Stimulated activated CD4-positive, alpha-beta T cell treated with anti-CD3 and anti-CD28 coated beads, Interleukin-2, amount 100 ng/mL, for 4 hours (primary cell): ENCODE results near the gene PTBP1.

Experiments
- DNase-seq: peaks from one replicate; pipeline ENCODE4 v3.0.0-alpha.2; 2020; ENCODE audit warnings: low read depth

Gene PTBP1

GRCh38 chr19:797528-798414 lies 519 bp downstream of the PTBP1 start:
- peak; percentile 76 for DNase-seq

- no peak for DNase-seq
These were observed 1.3 kb downstream of the PTBP1 start for GRCh38 chr19:798415-799075.

- DNase-seq: no peak
These were observed 2.0 kb downstream of the PTBP1 start for GRCh38 chr19:799076-799881.

DNA sequence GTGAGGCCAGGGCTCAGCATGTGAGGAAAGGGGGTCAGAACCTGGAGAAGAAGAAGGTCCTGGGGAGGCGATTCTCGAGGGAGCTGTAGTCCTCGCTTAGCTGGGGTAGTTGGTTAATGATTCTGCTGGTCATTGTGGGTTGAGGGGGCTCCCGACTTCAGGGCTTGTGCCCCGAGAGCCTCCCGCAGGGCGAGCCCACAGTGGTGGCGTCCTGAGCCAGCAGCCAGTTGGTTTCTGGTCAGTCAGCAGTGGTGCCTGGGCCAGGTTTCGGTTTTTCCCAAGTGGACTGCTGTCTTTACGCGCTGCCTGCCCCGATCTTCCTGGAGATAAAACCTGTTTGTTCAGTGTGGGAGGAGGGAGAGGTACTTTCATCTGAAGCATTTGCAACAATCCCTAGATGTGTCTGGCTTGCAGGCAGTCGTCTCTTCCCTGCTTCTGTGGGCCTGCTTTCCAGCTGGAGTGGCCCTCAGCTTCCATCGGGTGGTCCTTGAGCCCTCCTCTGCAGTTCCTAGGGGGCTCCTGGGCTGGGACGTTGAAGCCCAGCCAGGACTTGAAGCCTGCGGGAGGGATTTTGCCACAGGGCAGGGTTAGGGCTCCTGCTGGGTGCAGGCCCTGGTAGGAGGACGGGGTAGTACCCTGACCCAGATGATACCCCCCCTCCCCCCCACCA lies 3.2 kb downstream of the PTBP1 start:
- DNase-seq: no peak

GRCh38 chr19:801030-801860 lies 4.0 kb downstream of the PTBP1 start:
- no peak for DNase-seq

DNA sequence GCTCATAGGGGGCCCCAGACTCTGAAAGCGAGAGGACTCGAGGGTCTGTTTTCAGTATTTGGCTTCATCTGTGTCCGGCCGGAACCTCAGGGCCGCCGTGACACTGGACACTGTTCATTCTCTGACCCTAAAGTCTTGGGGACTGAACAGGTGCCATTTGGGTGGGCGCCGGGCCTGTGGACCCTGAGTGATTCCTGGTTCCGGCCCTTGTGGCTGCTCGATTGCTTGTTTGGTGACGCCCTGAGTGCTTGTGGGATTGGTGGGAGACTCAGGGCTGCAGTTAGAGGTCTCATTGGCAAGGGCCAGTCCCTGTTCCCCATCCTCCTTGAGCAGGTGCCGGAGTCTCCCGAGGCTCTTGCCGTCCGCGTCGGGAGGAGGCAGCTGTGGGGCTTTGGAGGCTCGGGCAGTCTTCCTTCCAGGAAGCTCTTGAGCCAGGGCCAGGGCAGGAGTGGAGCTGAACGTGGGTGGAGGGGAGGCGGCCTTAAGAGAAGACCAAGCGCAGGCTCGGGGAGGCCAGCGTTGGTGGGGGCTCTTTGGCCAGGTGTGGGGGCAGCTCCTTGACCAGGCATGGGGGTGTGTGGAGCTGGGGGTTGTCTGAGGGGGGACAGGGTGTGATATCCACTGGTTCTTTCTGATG lies 4.7 kb downstream of the PTBP1 start:
- no peak for DNase-seq

- DNase-seq: no peak
These were observed 5.3 kb downstream of the PTBP1 start for GRCh38 chr19:802498-803098.

GRCh38 chr19:803099-803561 lies 5.9 kb downstream of the PTBP1 start:
- no peak for DNase-seq

DNA sequence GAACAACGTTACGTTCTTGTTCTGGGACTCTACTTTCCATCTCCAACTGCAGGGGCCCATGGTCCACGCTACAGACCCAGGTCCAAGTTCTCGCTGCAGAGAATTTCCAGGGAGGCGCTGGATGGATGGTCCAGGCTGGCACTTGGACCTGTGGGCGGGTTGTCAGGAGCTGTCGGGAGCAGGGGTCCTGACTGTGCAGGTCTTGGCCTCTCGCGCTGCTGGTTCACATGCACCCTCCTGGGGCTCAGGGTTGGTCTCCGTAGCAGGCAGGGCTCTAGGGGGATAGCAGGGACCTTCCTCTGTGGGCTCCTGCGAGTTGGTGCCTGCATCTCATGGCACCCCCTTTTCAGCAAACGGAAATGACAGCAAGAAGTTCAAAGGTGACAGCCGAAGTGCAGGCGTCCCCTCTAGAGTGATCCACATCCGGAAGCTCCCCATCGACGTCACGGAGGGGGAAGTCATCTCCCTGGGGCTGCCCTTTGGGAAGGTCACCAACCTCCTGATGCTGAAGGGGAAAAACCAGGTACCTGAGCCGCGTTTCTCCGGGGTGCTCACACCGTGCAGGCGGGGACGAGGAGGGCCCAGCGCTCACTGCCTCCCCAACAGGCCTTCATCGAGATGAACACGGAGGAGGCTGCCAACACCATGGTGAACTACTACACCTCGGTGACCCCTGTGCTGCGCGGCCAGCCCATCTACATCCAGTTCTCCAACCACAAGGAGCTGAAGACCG lies 6.6 kb downstream of the PTBP1 start:
- DNase-seq: no peak

GRCh38 chr19:804419-805165 lies 7.3 kb downstream of the PTBP1 start:
- DNase-seq: no peak

- no peak for DNase-seq
These were observed 7.9 kb downstream of the PTBP1 start for GRCh38 chr19:805166-805551.

- no peak for DNase-seq
These were observed 8.6 kb downstream of the PTBP1 start for GRCh38 chr19:805600-806550.

DNA sequence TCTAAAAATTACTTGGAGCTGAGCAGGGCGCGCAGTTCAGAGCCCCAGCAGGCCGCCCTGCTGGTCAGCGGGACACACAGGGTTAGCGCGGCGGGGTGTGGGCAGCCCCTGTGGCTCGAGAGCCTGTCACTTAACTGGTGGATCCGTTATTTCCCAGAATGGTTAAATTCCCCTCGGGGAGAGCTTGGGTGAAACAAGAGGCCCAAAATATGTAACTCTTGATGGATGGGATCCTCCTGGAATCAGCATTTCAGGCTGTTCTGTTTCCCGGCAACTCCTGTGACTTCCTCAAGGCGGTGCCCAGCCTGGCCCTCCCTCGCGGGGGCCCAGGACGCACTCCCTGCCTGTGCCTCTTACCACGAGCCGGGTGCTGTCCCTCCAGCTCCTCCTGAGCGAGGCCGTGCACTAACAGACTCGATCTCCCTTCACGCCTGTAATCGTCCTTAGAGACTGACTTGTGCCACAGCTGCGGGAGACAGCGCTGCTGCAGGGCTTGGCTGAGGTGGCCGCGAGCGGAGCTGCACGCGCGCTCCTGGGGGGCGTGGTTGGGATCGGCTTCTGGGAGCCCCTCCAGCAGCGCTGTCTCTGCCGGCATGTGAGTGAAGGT lies 9.7 kb downstream of the PTBP1 start:
- no peak for DNase-seq

DNA sequence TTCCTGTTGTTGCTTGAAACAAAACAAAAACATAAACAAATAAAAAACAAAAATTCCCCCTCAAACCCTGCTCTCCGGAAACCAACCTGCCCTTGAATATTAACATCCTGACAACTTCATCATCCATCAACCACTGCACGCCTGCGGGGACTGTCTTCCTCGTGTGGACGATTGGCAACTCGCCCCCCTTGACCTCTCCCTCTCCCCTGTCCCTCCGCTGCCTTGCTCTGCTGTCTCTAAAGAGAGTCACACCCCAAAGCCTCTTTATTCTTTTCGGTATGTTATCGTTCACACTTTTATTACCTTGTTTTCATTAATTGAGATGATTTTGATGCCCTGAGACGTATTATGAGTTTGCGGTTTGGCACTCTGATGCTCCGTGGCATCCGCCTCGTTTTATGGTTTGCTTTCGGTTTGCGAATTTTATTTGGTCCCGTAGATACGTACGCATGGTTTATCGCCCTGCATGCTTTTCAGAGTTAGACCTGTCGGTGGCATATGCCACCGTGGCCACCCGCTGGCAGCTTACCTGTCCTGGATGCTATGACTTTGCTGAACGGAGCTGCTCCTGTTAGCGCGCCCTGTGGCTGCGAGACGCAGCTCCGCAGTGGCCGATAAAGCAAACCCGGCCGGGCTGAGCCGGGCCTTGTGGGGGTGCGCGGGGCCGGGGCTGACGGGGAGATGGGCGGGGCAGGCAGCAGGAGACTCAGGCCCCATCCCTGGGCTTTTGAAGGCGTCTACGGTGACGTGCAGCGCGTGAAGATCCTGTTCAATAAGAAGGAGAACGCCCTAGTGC lies 10.6 kb downstream of the PTBP1 start:
- DNase-seq: no peak

DNA sequence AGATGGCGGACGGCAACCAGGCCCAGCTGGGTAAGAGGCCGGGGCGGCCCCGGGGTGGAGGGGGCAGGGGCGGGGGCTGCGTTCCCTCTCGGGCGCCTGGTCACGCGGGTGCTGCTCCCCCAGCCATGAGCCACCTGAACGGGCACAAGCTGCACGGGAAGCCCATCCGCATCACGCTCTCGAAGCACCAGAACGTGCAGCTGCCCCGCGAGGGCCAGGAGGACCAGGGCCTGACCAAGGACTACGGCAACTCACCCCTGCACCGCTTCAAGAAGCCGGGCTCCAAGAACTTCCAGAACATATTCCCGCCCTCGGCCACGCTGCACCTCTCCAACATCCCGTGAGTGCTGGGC lies 11.1 kb downstream of the PTBP1 start:
- no peak for DNase-seq

DNA sequence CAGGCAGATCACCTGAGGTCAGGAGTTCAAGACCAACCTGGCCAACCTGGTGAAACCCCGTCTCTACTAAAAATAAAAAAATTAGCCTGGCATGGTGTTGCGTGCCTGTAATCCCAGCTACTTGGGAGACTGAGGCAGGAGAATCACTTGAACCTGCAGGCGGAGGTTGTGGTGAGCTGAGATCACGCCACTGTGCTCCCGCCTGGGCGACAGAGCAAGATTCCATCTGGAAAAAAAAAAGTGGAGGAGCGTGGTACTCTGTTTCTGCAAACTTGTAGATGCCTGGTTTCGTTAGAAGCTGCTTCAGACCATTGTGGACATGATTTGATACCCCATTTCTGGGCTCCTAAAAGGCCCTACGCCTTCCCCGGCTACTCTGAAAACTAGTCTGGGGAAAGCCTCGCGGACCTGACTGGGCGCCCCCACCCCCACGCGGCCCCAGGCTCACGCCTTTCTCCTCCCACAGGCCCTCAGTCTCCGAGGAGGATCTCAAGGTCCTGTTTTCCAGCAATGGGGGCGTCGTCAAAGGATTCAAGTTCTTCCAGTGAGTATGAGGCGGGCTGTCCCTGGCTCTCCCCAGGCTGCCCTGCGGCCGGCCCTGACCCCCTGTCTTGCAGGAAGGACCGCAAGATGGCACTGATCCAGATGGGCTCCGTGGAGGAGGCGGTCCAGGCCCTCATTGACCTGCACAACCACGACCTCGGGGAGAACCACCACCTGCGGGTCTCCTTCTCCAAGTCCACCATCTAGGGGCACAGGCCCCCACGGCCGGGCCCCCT lies 13.0 kb downstream of the PTBP1 start:
- DNase-seq: no peak
